HEK293T (cell line): ENCODE measurements around the gene ACP3.

Experiments
- BHLHE40 ChIP-seq: fragments of 450-650 bp; IDR thresholded peaks from 2 replicates; pipeline ENCODE4 v1.6.1; 2016; ENCODE audit warnings: mild to moderate bottlenecking, moderate library complexity, borderline replicate concordance
- FOXM1 ChIP-seq: fragments of 450-650 bp; IDR thresholded peaks from 2 replicates; pipeline ENCODE4 v1.6.1; 2017; ENCODE audit warnings: mild to moderate bottlenecking, borderline replicate concordance
- L3MBTL2 ChIP-seq: fragments of 450-650 bp; conservative IDR thresholded peaks from 2 replicates; pipeline ENCODE4 v1.6.1; 2016; ENCODE audit warnings: mild to moderate bottlenecking
- SP1 ChIP-seq: fragments of 450-650 bp; IDR thresholded peaks from 2 replicates; pipeline ENCODE4 v1.6.1; 2017
- TARDBP ChIP-seq: fragments of 450-650 bp; IDR thresholded peaks from 2 replicates; pipeline ENCODE4 v1.6.1; 2016
- ZNF384 ChIP-seq: fragments of 450-650 bp; IDR thresholded peaks from 2 replicates; pipeline ENCODE4 v1.6.1; 2016
- TF ChIP-seq, protein P1 (sequence below): fragments of 450-650 bp; IDR thresholded peaks from 2 replicates; pipeline ENCODE4 v1.6.1; 2016

DNA sequence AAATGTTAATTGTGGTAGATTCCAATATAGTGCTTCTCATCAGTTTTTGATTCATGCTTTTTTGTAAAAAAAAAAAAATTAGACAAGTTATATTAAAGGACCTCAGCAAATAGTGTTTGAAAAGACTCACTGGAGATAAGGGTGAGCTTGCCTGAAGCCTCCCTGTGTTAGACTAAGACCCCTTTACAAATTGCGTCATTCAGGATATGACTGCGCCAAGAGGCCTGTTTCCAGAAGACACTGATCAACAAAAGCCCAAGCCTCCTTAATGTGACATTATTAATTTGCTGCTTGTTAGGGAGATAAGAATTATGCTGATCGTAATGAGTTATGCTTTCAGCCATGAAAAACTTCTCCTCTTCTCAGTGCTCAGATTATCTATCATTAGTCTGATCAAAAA lies 87.1 kb downstream of the ACP3 start:
- TF ChIP-seq ZNF384 (no peak), L3MBTL2 (no peak), TARDBP (no peak), BHLHE40 (no peak), SP1 (no peak), FOXM1 (no peak)
- TF ChIP-seq, protein P1, sequence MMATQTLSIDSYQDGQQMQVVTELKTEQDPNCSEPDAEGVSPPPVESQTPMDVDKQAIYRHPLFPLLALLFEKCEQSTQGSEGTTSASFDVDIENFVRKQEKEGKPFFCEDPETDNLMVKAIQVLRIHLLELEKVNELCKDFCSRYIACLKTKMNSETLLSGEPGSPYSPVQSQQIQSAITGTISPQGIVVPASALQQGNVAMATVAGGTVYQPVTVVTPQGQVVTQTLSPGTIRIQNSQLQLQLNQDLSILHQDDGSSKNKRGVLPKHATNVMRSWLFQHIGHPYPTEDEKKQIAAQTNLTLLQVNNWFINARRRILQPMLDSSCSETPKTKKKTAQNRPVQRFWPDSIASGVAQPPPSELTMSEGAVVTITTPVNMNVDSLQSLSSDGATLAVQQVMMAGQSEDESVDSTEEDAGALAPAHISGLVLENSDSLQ, result no peak
